ENCODE data around the gene IFI27L1.
A peak's percentile ranks its signal among the peaks of the same experiment; 100 is the strongest.

Gene IFI27L1

GRCh38 chr14:94081386-94081820 lies 293 bp downstream of the IFI27L1 start:
- DNase-seq: peak; percentile 31

GRCh38 chr14:94087891-94088290 lies 6.8 kb downstream of the IFI27L1 start:
- DNase-seq: no peak

- DNase-seq: no peak
Observed at GRCh38 chr14:94088516-94088915, 7.4 kb downstream of the IFI27L1 start.

- DNase-seq: no peak
Observed at GRCh38 chr14:94089479-94089878, 8.4 kb downstream of the IFI27L1 start.

DNA sequence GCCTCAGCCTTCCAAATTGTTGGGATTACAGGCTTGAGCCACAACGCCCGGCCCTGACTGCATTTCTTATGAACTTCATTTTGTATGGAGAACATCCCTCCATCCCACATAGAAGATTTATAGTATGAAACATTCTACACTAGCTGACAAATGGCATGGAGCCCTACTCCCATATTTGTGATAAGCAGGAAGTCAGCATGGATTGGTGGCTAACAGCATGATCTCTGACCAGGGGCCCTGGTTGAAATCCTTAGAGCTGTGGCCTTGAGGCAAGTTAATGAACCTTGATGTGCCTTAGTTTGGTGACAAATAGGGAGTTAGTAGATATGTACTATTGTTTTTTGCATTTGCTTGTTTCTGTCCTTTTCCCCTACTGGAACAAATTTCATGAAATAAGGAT lies 12.3 kb downstream of the IFI27L1 start:
- no peak for DNase-seq

DNA sequence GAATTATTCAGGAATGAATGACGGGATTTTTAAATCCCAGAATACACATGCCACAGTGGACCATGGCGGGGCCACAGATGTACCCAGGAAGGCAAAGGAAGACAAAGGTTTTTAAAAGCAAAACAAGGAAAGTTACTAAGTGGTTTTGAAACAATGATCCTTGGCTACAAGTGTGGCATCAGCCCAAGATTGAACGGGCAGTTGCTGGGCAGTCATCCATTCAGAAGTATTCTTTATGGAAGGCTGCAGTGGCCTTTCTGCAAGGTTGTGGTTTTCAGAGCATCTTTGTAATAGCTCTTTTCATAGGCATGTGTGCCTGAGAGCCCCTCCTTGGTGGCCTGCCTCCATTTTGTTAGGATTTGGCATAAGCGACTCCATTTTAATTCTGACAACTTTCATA lies 16.0 kb downstream of the IFI27L1 start:
- no peak for DNase-seq

DNA sequence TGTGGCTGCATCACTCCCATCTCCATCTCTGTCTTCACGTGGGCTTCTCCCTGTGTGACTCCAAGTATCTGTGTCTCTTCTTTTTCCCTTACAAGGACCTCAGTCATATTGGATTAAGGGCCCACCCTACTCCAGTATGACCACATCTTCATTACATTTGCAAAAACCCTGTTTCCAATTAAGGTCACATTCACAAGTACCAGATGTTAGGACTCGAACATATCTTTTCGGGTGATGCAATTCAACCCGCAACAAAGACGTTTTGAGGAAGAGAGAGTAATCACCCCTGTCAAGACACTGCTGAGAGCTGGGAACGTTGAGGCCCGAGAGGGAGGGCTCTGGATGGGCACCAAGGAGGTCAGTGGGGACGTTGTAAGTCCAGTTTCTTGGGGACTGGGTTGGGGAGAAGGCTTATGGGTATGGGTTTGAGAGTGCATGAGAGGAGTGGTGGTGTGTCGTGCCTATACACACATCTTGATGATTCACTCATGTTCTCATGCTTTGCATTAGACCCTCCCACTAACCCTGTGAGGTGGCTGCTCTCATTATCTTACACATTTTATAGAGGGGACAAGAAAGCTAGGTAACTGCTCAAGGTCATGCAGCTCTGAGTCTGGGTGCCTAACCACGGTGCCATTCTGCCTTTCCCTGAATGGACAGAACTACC lies 17.3 kb downstream of the IFI27L1 start:
- no peak for DNase-seq

GRCh38 chr14:94099006-94099405 lies 17.9 kb downstream of the IFI27L1 start:
- DNase-seq: no peak

- no peak for DNase-seq
Observed at GRCh38 chr14:94100847-94101246, 19.7 kb downstream of the IFI27L1 start.

DNA sequence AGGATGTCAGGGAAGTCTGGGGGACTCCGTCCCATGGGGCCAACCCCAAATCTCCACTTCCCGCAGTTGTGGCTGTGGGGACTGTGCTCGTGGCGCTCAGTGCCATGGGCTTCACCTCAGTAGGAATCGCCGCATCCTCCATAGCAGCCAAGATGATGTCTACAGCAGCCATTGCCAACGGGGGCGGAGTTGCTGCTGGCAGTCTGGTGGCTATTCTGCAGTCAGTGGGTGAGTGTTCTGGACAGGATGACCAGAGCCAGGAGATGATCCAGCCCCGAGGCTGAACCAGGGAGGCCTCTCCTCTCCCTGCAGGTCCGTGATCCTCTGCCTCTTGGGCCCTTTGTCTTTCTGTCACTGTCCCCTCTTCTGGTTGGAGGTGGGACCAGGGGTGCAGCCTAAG lies 20.6 kb downstream of the IFI27L1 start:
- no peak for DNase-seq

DNA sequence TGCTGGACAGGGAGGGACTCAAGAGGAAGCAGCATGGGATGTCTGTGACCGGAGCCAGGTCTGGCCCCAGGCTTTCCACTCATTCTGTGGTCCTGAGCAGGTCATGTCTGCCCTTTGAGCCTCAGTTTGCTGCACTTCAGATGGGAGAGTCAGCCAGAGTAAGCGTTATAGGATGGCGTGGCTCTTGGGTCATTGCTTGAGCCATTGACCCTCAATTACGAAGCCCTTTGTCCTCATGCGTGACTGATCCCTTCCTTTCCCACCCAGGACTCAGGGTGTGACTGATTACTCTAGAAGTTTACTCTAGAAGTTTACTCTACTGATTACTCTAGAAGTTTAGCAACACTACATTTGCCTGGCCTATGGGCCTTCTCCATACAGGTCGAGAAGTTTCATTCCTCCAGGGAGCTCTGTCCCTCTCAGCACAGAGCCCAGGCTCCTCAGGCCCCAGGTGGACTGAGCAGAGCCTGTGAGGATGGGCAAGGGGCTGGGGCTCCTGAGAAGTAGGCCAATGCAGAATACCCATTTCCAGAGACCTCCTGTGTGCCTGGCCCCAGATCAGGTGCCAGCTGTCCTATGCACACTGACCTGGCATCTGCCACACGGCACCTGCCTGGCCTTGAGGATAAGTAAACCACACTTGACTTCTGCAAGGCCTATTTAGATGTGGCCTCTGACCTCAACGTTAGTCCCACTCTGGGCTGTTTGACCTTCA lies 21.8 kb downstream of the IFI27L1 start:
- DNase-seq: no peak

DNA sequence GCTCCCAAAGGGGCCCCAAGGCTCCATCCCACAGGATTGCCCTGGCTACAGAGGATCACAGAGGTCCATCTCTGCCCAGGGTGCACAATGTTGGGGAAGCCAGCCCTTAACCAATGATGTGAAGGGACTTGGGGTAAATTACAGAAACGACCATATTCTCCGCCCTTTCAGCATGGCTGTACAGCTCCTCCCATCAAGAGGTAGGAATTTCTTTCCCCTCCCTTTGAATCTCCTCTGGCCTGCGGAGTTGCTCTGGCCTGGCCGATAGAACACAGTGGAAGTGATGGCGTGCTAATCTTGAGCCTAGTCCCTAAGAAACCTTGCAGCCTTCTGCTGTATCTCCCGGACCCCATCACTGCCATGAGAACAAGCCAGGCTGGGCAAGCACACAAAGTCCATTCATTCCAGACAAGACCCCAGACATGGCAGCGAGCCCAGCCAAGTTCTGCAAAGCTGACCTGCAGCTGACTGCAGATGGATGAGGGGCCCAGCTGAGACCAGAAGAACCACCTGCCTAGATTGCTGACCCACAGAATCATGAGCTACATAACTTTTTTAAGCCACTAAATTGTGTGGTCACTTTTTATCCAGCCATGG lies 22.5 kb downstream of the IFI27L1 start:
- DNase-seq: no peak

DNA sequence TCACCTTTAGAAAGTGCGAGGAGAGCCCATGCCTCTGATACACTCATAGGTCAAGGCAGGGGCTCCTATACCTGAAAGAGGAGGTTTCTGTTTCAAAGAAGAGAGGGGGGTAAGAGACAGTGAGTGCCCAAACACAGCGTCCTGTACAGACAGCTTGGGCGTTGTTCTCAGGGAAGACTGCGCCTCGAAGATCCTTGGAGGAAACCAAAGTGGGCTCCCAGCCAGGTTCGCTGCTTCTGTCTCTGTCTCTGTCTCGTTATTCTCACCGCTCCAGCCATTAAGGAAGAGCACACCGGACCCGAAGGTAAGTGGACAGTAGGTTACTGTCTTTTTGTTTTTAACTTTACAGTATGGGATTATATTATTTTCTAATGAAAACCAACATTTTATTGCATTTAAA lies 23.6 kb downstream of the IFI27L1 start:
- no peak for DNase-seq

- no peak for DNase-seq
Observed at GRCh38 chr14:94109915-94110250, 28.8 kb downstream of the IFI27L1 start.

GRCh38 chr14:94110552-94111181 lies 29.6 kb downstream of the IFI27L1 start, which contains the start of gene IFI27:
Gene IFI27, plus strand, starts transcription at chr14:94110736.
- no peak for DNase-seq

DNA sequence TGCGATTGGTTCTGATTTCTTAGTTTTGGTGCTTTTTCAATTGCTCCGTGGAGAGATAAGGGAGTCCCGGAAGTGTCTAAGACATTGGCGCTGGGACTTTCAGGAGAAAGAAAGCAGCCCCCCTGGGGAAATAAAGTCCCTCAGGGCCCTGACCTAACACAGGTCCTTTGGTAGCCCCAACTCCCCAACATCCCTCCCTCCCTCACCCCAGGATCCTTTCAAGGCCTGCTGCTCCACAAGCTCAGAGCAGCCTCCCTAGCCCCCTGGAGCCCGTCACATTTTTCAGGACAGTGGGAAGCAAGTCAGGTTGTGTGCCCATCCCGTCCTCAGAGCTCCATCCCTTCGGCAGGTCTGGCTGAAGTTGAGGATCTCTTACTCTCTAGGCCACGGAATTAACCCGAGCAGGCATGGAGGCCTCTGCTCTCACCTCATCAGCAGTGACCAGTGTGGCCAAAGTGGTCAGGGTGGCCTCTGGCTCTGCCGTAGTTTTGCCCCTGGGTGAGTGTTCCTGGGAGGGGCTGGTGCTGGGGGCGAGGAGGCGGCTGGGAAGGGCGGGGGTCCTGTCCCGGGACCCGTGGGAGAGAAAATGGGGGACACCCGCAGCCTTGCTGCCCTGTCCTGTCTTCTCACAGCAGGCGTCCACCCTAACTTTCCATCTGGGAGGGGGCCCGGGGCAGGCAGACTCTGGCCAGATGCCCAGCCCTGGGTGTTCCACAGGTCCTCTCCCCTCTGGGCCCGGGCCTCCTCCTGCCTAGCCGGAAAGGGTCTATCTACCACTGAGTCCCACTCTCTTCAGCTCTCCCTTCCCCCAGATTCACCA lies 30.4 kb downstream of the IFI27L1 start:
- DNase-seq: no peak

DNA sequence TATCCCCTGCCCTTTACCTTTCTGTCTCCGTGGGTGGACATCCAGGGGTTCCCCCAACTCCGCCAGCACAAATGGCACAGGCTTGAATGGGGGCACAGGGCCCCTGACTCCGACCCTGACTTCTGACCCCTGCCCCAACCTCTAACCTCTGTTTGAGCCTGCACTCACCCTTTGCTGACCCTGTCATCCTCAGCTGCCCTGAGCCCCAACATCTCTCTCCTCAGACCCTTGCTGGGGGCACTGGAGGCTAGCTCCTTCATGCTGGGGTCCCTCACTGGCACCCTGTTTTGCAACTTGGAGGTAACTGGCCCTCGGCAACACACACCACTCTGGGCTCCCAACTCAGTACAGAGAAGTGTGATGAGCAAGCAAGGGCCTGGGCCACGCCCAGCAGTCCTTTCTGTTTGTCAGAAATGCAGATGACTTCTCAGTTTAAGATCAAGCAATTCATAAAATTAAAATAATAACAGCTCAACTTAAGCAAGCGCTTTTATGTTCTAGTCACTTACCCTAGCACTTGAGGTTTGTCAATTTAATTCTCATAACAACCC lies 31.5 kb downstream of the IFI27L1 start:
- no peak for DNase-seq

DNA sequence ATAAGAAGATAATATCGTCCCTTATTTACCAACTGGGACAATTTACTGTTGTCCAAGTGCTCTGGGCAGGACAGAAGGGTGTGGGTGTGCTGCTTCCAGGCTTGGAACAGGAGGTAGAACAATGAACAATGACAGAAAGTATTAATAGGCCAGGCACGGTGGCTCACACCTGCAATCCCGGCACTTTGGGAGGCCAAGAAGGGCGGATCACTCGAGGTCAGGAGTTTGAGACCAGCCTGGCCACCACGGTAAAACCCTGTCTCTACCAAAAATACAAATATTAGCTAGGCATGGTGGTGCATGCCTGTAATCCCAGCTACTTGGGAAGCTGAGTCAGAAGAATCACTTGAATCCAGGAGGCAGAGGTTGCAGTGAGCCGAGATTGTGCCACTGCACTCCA lies 32.0 kb downstream of the IFI27L1 start:
- no peak for DNase-seq

- no peak for DNase-seq
Observed at GRCh38 chr14:94113490-94113889, 32.4 kb downstream of the IFI27L1 start.

DNA sequence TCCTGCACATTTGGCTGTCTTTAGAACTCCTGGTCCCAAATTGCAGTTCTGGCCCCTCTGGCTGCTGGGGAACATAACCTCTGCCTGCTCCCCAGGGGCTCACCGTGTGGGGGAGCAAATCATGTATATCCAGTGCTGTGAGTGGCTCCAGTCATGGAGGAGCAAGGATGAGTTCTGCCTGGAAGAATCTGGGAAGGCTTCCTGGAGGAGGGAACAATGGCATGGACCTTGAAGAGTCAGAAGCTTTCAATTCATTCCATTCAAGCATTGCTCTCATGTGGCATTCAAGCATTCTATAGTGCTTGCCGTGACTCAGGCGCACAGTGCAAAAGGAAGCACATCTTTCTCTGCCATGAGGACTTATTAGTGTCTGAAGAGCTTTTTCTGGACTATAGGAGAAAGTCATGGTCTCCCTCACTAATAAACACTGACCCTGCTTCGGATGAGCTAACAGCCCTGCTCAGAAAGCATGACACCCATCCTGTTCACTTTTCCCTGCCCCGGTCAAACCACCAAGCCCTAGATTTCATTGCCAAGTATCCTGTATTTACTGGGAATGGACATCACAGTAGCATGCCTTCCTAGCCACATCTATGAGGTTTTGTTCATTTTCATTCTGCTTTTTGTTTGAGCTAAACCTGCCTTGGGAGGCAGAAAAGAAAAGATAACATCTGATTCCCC lies 32.9 kb downstream of the IFI27L1 start:
- DNase-seq: no peak

GRCh38 chr14:94114589-94115057 lies 33.5 kb downstream of the IFI27L1 start:
- no peak for DNase-seq

DNA sequence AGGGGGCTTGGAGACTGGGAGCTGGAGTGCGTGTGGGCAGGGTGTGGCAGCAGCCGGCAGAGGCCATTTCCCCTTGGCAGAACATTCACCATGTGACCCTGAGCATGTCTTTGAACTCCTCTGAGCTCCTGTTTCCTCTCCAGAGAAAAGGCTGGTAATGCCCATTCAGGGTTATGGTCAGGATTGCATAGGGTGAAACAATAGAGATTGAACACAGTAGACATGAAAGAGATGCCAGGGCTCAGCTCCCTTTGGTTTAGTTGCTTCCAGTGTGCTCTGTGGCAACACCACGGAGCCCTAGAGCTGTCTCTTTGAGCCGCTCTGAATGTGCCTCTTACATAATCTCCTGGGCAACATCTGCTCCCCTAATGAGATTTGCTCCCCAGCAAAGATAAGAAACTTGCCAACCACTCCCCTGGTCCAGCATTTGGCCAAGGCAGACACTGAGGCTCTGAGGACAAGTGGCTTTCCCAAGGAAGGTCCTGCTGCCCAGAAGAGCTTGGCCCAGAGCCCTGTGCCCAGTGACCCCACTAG lies 34.0 kb downstream of the IFI27L1 start:
- DNase-seq: no peak
